Astrocyte of the cerebellum (primary cell): ENCODE results near the gene TRPC4.

Experiments
- DNase-seq: peaks from one replicate; pipeline ENCODE4 v3.0.0-alpha.2; 2011; ENCODE audit warnings: low read depth
- H3K4me3 ChIP-seq: 2 replicates; pipeline ENCODE4 v1.5.1; 2011; ENCODE audit warnings: mild to moderate bottlenecking, low read depth, low read length, moderate library complexity
- in situ Hi-C: cut with HindIII; loops from 2 replicates; pipeline ENCODE4 v1.10.0; 2017; ENCODE audit warnings: low sequenced_read_pairs
- TF ChIP-seq, protein P1 (sequence below): IDR thresholded peaks from 2 replicates; pipeline ENCODE4 v1.5.1; 2012; ENCODE audit warnings: low read length, low read depth, moderate library complexity, mild to moderate bottlenecking; ENCODE audit errors: missing control alignments

TRPC4 gene

DNA sequence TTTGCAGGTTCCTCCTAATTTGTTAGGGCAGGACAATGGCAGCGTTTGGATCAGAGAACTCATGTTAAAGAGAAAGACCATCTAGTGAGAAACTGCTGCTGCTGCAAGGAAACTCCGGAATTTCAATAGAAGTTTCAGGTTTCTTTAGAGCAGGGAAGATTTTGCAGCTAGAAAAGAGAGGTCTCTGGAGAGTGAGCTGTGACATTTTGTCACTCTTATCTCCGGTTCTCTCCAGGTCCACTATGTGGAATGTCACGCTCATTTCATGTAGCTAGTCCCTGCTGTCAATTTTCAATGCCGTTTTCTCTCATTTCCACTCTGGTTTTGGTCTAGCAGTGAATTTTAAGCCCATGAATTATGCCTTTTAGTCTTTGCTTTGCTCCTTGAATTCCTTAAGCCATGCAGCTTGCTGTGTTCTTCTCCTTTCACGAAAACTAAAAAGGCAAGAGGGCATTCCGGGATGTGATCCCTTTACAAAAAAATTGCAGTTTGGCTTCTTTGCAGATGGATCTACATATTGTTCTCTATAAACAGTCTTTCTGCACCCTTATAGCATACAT is 224.3 kb downstream of the TRPC4 start:
- TF ChIP-seq, protein P1, sequence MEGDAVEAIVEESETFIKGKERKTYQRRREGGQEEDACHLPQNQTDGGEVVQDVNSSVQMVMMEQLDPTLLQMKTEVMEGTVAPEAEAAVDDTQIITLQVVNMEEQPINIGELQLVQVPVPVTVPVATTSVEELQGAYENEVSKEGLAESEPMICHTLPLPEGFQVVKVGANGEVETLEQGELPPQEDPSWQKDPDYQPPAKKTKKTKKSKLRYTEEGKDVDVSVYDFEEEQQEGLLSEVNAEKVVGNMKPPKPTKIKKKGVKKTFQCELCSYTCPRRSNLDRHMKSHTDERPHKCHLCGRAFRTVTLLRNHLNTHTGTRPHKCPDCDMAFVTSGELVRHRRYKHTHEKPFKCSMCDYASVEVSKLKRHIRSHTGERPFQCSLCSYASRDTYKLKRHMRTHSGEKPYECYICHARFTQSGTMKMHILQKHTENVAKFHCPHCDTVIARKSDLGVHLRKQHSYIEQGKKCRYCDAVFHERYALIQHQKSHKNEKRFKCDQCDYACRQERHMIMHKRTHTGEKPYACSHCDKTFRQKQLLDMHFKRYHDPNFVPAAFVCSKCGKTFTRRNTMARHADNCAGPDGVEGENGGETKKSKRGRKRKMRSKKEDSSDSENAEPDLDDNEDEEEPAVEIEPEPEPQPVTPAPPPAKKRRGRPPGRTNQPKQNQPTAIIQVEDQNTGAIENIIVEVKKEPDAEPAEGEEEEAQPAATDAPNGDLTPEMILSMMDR, result no peak
- in situ Hi-C loops, result no loop called here
- no peak for DNase-seq
- H3K4me3 ChIP-seq, result no peak overlapping the region

GRCh38 chr13:37641391-37641790 is 228.2 kb downstream of the TRPC4 start:
- H3K4me3 ChIP-seq, result no peak overlapping the region
- TF ChIP-seq, protein P1, result no peak
- no peak for DNase-seq
- in situ Hi-C loops, result no loop called here

GRCh38 chr13:37640499-37640898 is 229.1 kb downstream of the TRPC4 start:
- TF ChIP-seq, protein P1, result peak; percentile 74
- in situ Hi-C loops, result no loop called here
- peak; percentile 59 for DNase-seq
- H3K4me3 ChIP-seq, result no peak overlapping the region

DNA sequence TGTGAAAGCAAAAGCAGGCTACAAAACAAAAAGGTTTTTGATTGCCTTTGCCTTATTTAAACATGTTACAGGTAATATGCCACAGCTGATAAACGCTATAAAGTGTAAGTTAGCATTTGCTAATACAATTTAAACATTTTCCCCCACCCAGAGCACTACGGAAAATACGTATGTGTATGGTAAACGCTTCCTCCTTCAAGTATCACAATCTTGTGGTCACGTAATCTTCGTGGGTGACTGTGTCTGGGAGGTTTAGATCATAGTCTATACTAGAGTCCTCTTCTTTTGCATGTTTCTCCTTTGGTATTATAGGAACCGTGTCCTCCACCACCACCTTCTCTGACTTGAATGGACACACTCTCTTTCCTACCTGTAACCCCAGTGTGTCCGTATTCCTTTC is 232.9 kb downstream of the TRPC4 start:
- no peak overlapping the region for H3K4me3 ChIP-seq
- DNase-seq, result no peak
- TF ChIP-seq, protein P1, result no peak
- in situ Hi-C loops, result no loop called here

- DNase-seq, result no peak
- in situ Hi-C loops, result no loop called here
- TF ChIP-seq, protein P1, result no peak
- no peak overlapping the region for H3K4me3 ChIP-seq
These were observed 237.3 kb downstream of the TRPC4 start for GRCh38 chr13:37632294-37632693.

DNA sequence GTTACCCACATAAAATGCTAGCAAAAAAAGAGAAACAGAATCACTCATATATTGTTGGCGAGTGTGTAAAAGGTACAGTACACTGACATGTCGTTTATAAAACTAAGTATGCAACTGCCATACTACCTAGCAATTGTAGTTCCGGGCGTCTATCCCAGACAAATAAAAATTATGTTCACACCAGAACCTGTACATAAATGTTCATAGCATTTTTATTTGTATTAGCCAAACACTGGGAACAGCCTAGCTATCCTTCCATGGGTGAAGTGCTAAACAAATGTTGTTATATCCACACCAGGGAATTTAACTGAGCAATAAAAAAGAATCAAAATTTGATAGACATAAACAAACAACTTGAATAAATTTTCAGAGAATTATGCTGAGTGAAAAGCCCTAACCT is 242.1 kb downstream of the TRPC4 start:
- in situ Hi-C loops, result no loop called here
- no peak for DNase-seq
- H3K4me3 ChIP-seq, result no peak overlapping the region
- TF ChIP-seq, protein P1, result no peak

- H3K4me3 ChIP-seq, result no peak overlapping the region
- peak; percentile 48 for DNase-seq
- TF ChIP-seq, protein P1, result no peak
- in situ Hi-C loops, result no loop called here
These were observed 247.7 kb downstream of the TRPC4 start for GRCh38 chr13:37621811-37622361.
